Measurements from ENCODE around the gene PER3.

Gene PER3

GRCh38 chr1:7809742-7810141, 25.7 kb downstream of the PER3 start:
- H3K36me3 ChIP-seq (ENCODE audit: insufficient read depth, low read length) = no peaks in the 10 kb centered on the region; the same call in 1 of the 2 replicates
- no peaks in the 10 kb centered on the region for H3K9me2 ChIP-seq (ENCODE audit: low read depth, low read length)
- H4K20me1 ChIP-seq (ENCODE audit: insufficient read depth, low read length) = no peaks in the 10 kb centered on the region
- no peak overlapping the region for H3K27ac ChIP-seq (ENCODE audit: low read depth, low read length, poor library complexity, severe bottlenecking)
- H3K4me3 ChIP-seq (ENCODE audit: low read depth, low read length, poor library complexity, severe bottlenecking) = no peak overlapping the region
- H3K4me1 ChIP-seq (ENCODE audit: insufficient read depth, low read length, severe bottlenecking) = no peaks in the 10 kb centered on the region
- H3F3A ChIP-seq (ENCODE audit: insufficient read depth, low read length) = no peaks in the 10 kb centered on the region
- H3K4me2 ChIP-seq (ENCODE audit: low read length) = no peak overlapping the region
- H3K27me3 ChIP-seq (ENCODE audit: insufficient read depth, low read length) = no peaks in the 10 kb centered on the region
- H2AFZ ChIP-seq (ENCODE audit: low read length) = no peak overlapping the region
- peaks cover 10% of the 10 kb centered on the region for H3K9me3 ChIP-seq (ENCODE audit: low read length)
- no peak overlapping the region for H3K9ac ChIP-seq (ENCODE audit: low read length)
- H3K79me2 ChIP-seq (ENCODE audit: insufficient read depth, low read length) = no peaks in the 10 kb centered on the region
- TF ChIP-seq CTCF (IDR thresholded peaks at IDR 0.05; ENCODE audit: low read length) (no peak), EZH2 (IDR thresholded peaks at IDR 0.05; ENCODE audit: borderline replicate concordance, low read length) (no peak)

- H3K36me3 ChIP-seq (ENCODE audit: insufficient read depth, low read length) = no peaks in the 10 kb centered on the region; the same call in 1 of the 2 replicates
- no peaks in the 10 kb centered on the region for H4K20me1 ChIP-seq (ENCODE audit: insufficient read depth, low read length)
- H3K4me2 ChIP-seq (ENCODE audit: low read length) = no peak overlapping the region
Measured at GRCh38 chr1:7810395-7810794, 26.3 kb downstream of the PER3 start.

GRCh38 chr1:7811476-7811875, 27.4 kb downstream of the PER3 start:
- H3K27me3 ChIP-seq (ENCODE audit: insufficient read depth, low read length) = 0 out of 2 replicates have a peak, but pooled peaks cover 5% of the 10 kb centered on the region
- no peaks in the 10 kb centered on the region for H3K79me2 ChIP-seq (ENCODE audit: insufficient read depth, low read length)
- H3K36me3 ChIP-seq (ENCODE audit: insufficient read depth, low read length) = no peaks in the 10 kb centered on the region; the same call in 1 of the 2 replicates
- no peak overlapping the region for H3K27ac ChIP-seq (ENCODE audit: low read depth, low read length, poor library complexity, severe bottlenecking)
- no peaks in the 10 kb centered on the region for H3F3A ChIP-seq (ENCODE audit: insufficient read depth, low read length)
- no peaks in the 10 kb centered on the region for H3K4me1 ChIP-seq (ENCODE audit: insufficient read depth, low read length, severe bottlenecking)
- TF ChIP-seq EZH2 (IDR thresholded peaks at IDR 0.05; ENCODE audit: borderline replicate concordance, low read length) (no peak), CTCF (IDR thresholded peaks at IDR 0.05; ENCODE audit: low read length) (no peak)
- no peak overlapping the region for H3K4me3 ChIP-seq (ENCODE audit: low read depth, low read length, poor library complexity, severe bottlenecking)
- no peaks in the 10 kb centered on the region for H4K20me1 ChIP-seq (ENCODE audit: insufficient read depth, low read length)
- H3K9me3 ChIP-seq (ENCODE audit: low read length) = peaks cover 10% of the 10 kb centered on the region
- no peak overlapping the region for H3K4me2 ChIP-seq (ENCODE audit: low read length)
- no peak overlapping the region for H2AFZ ChIP-seq (ENCODE audit: low read length)
- no peaks in the 10 kb centered on the region for H3K9me2 ChIP-seq (ENCODE audit: low read depth, low read length)
- no peak overlapping the region for H3K9ac ChIP-seq (ENCODE audit: low read length)

More at GRCh38 chr1:7810395-7810794, 26.3 kb downstream of the PER3 start:
- Histone ChIP-seq H3K79me2 (ENCODE audit: insufficient read depth, low read length) (no peaks in the 10 kb centered on the region), H3K9me2 (ENCODE audit: low read depth, low read length) (no peaks in the 10 kb centered on the region), H3F3A (ENCODE audit: insufficient read depth, low read length) (no peaks in the 10 kb centered on the region), H3K9me3 (ENCODE audit: low read length) (peaks cover 10% of the 10 kb centered on the region), H3K27me3 (ENCODE audit: insufficient read depth, low read length) (0 out of 2 replicates have a peak, but pooled peaks cover 4% of the 10 kb centered on the region), H2AFZ (ENCODE audit: low read length) (no peak overlapping the region), H3K9ac (ENCODE audit: low read length) (no peak overlapping the region), H3K4me3 (ENCODE audit: low read depth, low read length, poor library complexity, severe bottlenecking) (no peak overlapping the region), H3K27ac (ENCODE audit: low read depth, low read length, poor library complexity, severe bottlenecking) (no peak overlapping the region), H3K4me1 (ENCODE audit: insufficient read depth, low read length, severe bottlenecking) (no peaks in the 10 kb centered on the region)
- TF ChIP-seq CTCF (IDR thresholded peaks at IDR 0.05; ENCODE audit: low read length) (no peak), EZH2 (IDR thresholded peaks at IDR 0.05; ENCODE audit: borderline replicate concordance, low read length) (no peak)

Data from OCI-LY1 (cell line).